Hepatocyte (in vitro differentiated cells): ENCODE measurements around the gene NRG2. TPM values are rescaled to one million over a fixed set of nuclear protein-coding genes. Genes with fewer than 3 reads are reported as not detected.

Experiments
- DNase-seq: peaks from one replicate; pipeline ENCODE4 v3.0.0-alpha.2; 2016; ENCODE audit warnings: low spot score
- H2AFZ ChIP-seq: fragments of 200-600 bp; sonication (generic); 2 replicates; pipeline ENCODE4 v1.6.0; 2016; ENCODE audit warnings: antibody characterized with exemption, mild to moderate bottlenecking
- H3K27ac ChIP-seq: fragments of 200-600 bp; sonication (generic); 2 replicates; pipeline ENCODE4 v1.5.1; 2016; ENCODE audit warnings: mild to moderate bottlenecking
- H3K27me3 ChIP-seq: fragments of 200-600 bp; sonication (generic); 2 replicates; pipeline ENCODE4 v1.6.1; 2016
- H3K36me3 ChIP-seq: fragments of 200-600 bp; sonication (generic); replicated peaks from 2 replicates; pipeline ENCODE4 v1.5.1; 2016; ENCODE audit warnings: low read depth; ENCODE audit not compliant: insufficient read depth
- H3K4me1 ChIP-seq: fragments of 200-600 bp; sonication (generic); 2 replicates; pipeline ENCODE4 v1.5.1; 2016; ENCODE audit warnings: mild to moderate bottlenecking, moderate library complexity; ENCODE audit not compliant: insufficient read depth
- H3K4me2 ChIP-seq: fragments of 200-600 bp; sonication (generic); 2 replicates; pipeline ENCODE4 v1.6.0; 2016
- H3K4me3 ChIP-seq: fragments of 200-600 bp; sonication (generic); 2 replicates; pipeline ENCODE4 v1.5.1; 2016; ENCODE audit warnings: mild to moderate bottlenecking
- H3K79me2 ChIP-seq: fragments of 200-600 bp; sonication (generic); 2 replicates; pipeline ENCODE4 v1.6.0; 2017; ENCODE audit warnings: mild to moderate bottlenecking
- H3K9me2 ChIP-seq: fragments of 200-600 bp; sonication (generic); replicated peaks from 2 replicates; pipeline ENCODE4 v1.6.0; 2017; ENCODE audit warnings: mild to moderate bottlenecking; ENCODE audit not compliant: insufficient read depth
- H3K9me3 ChIP-seq: fragments of 200-600 bp; sonication (generic); 2 replicates; pipeline ENCODE4 v1.5.1; 2016; ENCODE audit warnings: low read depth, mild to moderate bottlenecking
- H4K20me1 ChIP-seq: fragments of 200-600 bp; sonication (generic); 2 replicates; pipeline ENCODE4 v1.6.0; 2016; ENCODE audit warnings: mild to moderate bottlenecking; ENCODE audit not compliant: insufficient read depth, poor library complexity, severe bottlenecking
- CTCF ChIP-seq: fragments of 200-600 bp; sonication (generic); IDR thresholded peaks from 2 replicates; pipeline ENCODE4 v1.5.1; 2016; ENCODE audit warnings: antibody characterized with exemption, mild to moderate bottlenecking; ENCODE audit not compliant: poor library complexity
- EZH2 ChIP-seq: fragments of 200-600 bp; sonication (generic); IDR thresholded peaks from 2 replicates; pipeline ENCODE4 v1.6.1; 2016; ENCODE audit warnings: antibody characterized with exemption, mild to moderate bottlenecking, borderline replicate concordance
- EZH2phosphoT487 ChIP-seq: fragments of 200-600 bp; sonication (generic); IDR thresholded peaks from one replicate; pipeline ENCODE4 v1.6.1; 2018; ENCODE audit warnings: antibody characterized with exemption, mild to moderate bottlenecking, low read depth, moderate library complexity; ENCODE audit not compliant: unreplicated experiment, severe bottlenecking
- WGBS: methylation state at CpG from one replicate; pipeline ENCODE4 v1.1.6; 2016; ENCODE audit warnings: low lambda C conversion rate; ENCODE audit errors: missing lambda C conversion rate; 5-methylcytosine and 5-hydroxymethylcytosine counted together
- polyA plus RNA-seq: library from polyadenylated mRNA; unstranded; fragments of >200 nt; fragmentation: Nextera tagmentation; extraction: Ambion mirVana; gene quantifications from 2 replicates; pipeline ENCODE4 v1.2.1, GENCODE V29; 2016
- total RNA-seq: library from RNA; depleted of rRNA; stranded (reverse); fragments of >200 nt; gene quantifications from 2 replicates; pipeline ENCODE4 v1.2.3, GENCODE V29; 2014

NRG2 gene
- total and polyA plus RNA-seq, 2 experiments from 2014 or later = 1.4 to 1.5 TPM

GRCh38 chr5:140017397-140018095 is 25.6 kb downstream of the NRG2 start:
- Histone ChIP-seq H3K9me2 (no peaks in the 10 kb centered on the region), H3K9me3 (no peaks in the 10 kb centered on the region), H3K36me3 (no peaks in the 10 kb centered on the region), H3K79me2 (no peaks in the 10 kb centered on the region), H3K4me3 (no peak overlapping the region), H4K20me1 (no peaks in the 10 kb centered on the region), H3K4me2 (no peak overlapping the region), H3K4me1 (peaks cover 6% of the 10 kb centered on the region), H3K27me3 (peaks cover 29% of the 10 kb centered on the region), H3K27ac (no peak overlapping the region), H2AFZ (no peak overlapping the region)
- DNase-seq = no peak
- 95% methylated on average over 9 of the region's 9 CpGs for WGBS
- TF ChIP-seq CTCF = no peak
- TF ChIP-seq EZH2phosphoT487 = no peak
- no peak for TF ChIP-seq EZH2

- DNase-seq = no peak
- Histone ChIP-seq H3K4me1 (peaks cover 6% of the 10 kb centered on the region), H4K20me1 (no peaks in the 10 kb centered on the region), H2AFZ (no peak overlapping the region), H3K4me2 (no peak overlapping the region), H3K9me2 (no peaks in the 10 kb centered on the region), H3K27ac (no peak overlapping the region), H3K27me3 (peaks cover 25% of the 10 kb centered on the region), H3K36me3 (no peaks in the 10 kb centered on the region), H3K9me3 (no peaks in the 10 kb centered on the region), H3K79me2 (no peaks in the 10 kb centered on the region), H3K4me3 (no peak overlapping the region)
- TF ChIP-seq EZH2 = no peak
- TF ChIP-seq CTCF = no peak
- TF ChIP-seq EZH2phosphoT487 = no peak
- WGBS = 71% methylated on average over 5 of the region's 5 CpGs
These were observed 27.4 kb downstream of the NRG2 start for GRCh38 chr5:140015706-140016105.

- no peak for DNase-seq
- no peak overlapping the region for H3K4me2 ChIP-seq
- 90% methylated on average over 2 of the region's 2 CpGs for whole genome bisulfite sequencing
- H3K79me2 ChIP-seq = no peaks in the 10 kb centered on the region
- H2AFZ ChIP-seq = no peak overlapping the region
- H3K27ac ChIP-seq = no peak overlapping the region
- H3K4me3 ChIP-seq = no peak overlapping the region
- no peak for TF ChIP-seq EZH2
- H3K4me1 ChIP-seq = peaks cover 6% of the 10 kb centered on the region
- peaks cover 22% of the 10 kb centered on the region for H3K27me3 ChIP-seq
- no peaks in the 10 kb centered on the region for H4K20me1 ChIP-seq
- H3K36me3 ChIP-seq = no peaks in the 10 kb centered on the region
- H3K9me2 ChIP-seq = no peaks in the 10 kb centered on the region
- H3K9me3 ChIP-seq = no peaks in the 10 kb centered on the region
These were observed 28.3 kb downstream of the NRG2 start for GRCh38 chr5:140014751-140015150.

GRCh38 chr5:140013536-140013935 is 29.6 kb downstream of the NRG2 start:
- TF ChIP-seq EZH2phosphoT487 = no peak
- no peak for TF ChIP-seq CTCF
- TF ChIP-seq EZH2 = no peak
- no peaks in the 10 kb centered on the region for H3K36me3 ChIP-seq
- no peak overlapping the region for H2AFZ ChIP-seq
- H3K9me2 ChIP-seq = no peaks in the 10 kb centered on the region
- H3K27ac ChIP-seq = no peak overlapping the region
- no peak overlapping the region for H3K4me3 ChIP-seq
- no peaks in the 10 kb centered on the region for H3K79me2 ChIP-seq
- H3K4me1 ChIP-seq = no peaks in the 10 kb centered on the region
- no peaks in the 10 kb centered on the region for H4K20me1 ChIP-seq
- DNase-seq = no peak
- H3K4me2 ChIP-seq = no peak overlapping the region
- H3K9me3 ChIP-seq = no peaks in the 10 kb centered on the region
- peaks cover 22% of the 10 kb centered on the region for H3K27me3 ChIP-seq
- WGBS = 89% methylated on average over 1 of the region's 1 CpG
